GOT3 (cell line): ENCODE results near the gene PMM1.
A peak's percentile ranks its signal among the peaks of the same experiment; 100 is the strongest.
"Not testable (repeated sequence)": the region's sequence is repeated elsewhere in the genome, so short reads cannot be mapped to it uniquely, and the experiment has no call there.

Source experiments
- DNase-seq: peaks from one replicate; lab custom pipeline; 2025; ENCODE audit warnings: mixed read lengths; lab: John Stamatoyannopoulos, UW

Gene PMM1

GRCh38 chr22:41563051-41563711, 26.5 kb downstream of the PMM1 start:
- no peak for DNase-seq

GRCh38 chr22:41562461-41562860, 27.2 kb downstream of the PMM1 start:
- no peak for DNase-seq

- no peak for DNase-seq
Observed at GRCh38 chr22:41561788-41562187, 27.9 kb downstream of the PMM1 start.

- no peak for DNase-seq
Observed at GRCh38 chr22:41561335-41561734, 28.3 kb downstream of the PMM1 start.

- no peak for DNase-seq
Observed at GRCh38 chr22:41560095-41560471, 29.6 kb downstream of the PMM1 start.

GRCh38 chr22:41558241-41558630, 31.4 kb downstream of the PMM1 start:
- DNase-seq: not testable (repeated sequence)

- DNase-seq: no peak
Observed at GRCh38 chr22:41557401-41558240, 32.0 kb downstream of the PMM1 start.

- no peak for DNase-seq
Observed at GRCh38 chr22:41556561-41556960, 33.1 kb downstream of the PMM1 start.

GRCh38 chr22:41555325-41555982, 34.2 kb downstream of the PMM1 start:
- no peak for DNase-seq

- no peak for DNase-seq
Observed at GRCh38 chr22:41551877-41552582, 37.6 kb downstream of the PMM1 start.

GRCh38 chr22:41550952-41551491, 38.6 kb downstream of the PMM1 start:
- DNase-seq: no peak

- DNase-seq: no peak
Observed at GRCh38 chr22:41548830-41549211, 40.8 kb downstream of the PMM1 start.

GRCh38 chr22:41544671-41545476, 44.8 kb downstream of the PMM1 start:
- DNase-seq: no peak

GRCh38 chr22:41543854-41544670, 45.6 kb downstream of the PMM1 start, which contains the start of gene POLR3H:
TSS of gene POLR3H (minus strand) at chr22:41544470. CDS start at chr22:41544101, 369 bp downstream.
- DNase-seq: peak; percentile 90

- DNase-seq: no peak
Observed at GRCh38 chr22:41542224-41542623, 47.4 kb downstream of the PMM1 start.

GRCh38 chr22:41541484-41541883, 48.2 kb downstream of the PMM1 start:
- no peak for DNase-seq

GRCh38 chr22:41540365-41540764, 49.3 kb downstream of the PMM1 start:
- no peak for DNase-seq

- DNase-seq: no peak
Observed at GRCh38 chr22:41540006-41540315, 49.7 kb downstream of the PMM1 start.

GRCh38 chr22:41539146-41540005, 50.3 kb downstream of the PMM1 start:
- DNase-seq: no peak
